ENCODE data around the gene ADAMTS18.

Gene ADAMTS18

DNA sequence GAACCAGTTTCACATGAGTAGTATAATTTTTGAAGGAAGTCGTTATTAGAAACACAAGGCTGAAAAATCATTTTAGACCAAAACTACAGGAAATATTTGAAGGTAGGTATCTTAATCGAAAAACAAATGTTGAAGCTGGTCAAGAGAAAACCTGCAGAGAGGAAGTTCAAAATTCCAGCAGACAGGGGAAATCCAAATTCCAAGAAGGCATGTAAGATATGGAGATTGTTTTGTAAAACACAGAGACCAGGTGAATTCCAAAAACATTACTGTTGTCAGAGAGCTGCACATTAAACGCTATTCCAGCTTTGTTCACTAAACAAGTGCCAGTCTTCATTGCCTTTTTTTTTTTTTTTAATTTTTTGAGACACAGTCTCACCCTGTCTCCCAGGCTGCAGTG is 38.4 kb downstream of the ADAMTS18 start:
- Histone ChIP-seq H3K4me3 (ENCODE audit: low read length) (no peak overlapping the region), H2AFZ (ENCODE audit: low read depth, low read length) (no peak overlapping the region), H3K27ac (ENCODE audit: low read length) (no peak overlapping the region), H3K27me3 (ENCODE audit: low read depth, low read length) (peaks cover 27% of the 10 kb centered on the region), H3K4me1 (ENCODE audit: low read length) (no peaks in the 10 kb centered on the region), H3K79me2 (ENCODE audit: low read length) (no peaks in the 10 kb centered on the region), H3K4me2 (ENCODE audit: low read length) (no peak overlapping the region), H3K9ac (ENCODE audit: low read length) (no peak overlapping the region), H3K36me3 (replicated peaks; ENCODE audit: low read depth, low read length) (no peaks in the 10 kb centered on the region), H3K9me3 (ENCODE audit: insufficient read depth, low read length) (no peaks in the 10 kb centered on the region), H4K20me1 (ENCODE audit: insufficient read depth, low read length) (no peaks in the 10 kb centered on the region)
- TF ChIP-seq, protein P1, sequence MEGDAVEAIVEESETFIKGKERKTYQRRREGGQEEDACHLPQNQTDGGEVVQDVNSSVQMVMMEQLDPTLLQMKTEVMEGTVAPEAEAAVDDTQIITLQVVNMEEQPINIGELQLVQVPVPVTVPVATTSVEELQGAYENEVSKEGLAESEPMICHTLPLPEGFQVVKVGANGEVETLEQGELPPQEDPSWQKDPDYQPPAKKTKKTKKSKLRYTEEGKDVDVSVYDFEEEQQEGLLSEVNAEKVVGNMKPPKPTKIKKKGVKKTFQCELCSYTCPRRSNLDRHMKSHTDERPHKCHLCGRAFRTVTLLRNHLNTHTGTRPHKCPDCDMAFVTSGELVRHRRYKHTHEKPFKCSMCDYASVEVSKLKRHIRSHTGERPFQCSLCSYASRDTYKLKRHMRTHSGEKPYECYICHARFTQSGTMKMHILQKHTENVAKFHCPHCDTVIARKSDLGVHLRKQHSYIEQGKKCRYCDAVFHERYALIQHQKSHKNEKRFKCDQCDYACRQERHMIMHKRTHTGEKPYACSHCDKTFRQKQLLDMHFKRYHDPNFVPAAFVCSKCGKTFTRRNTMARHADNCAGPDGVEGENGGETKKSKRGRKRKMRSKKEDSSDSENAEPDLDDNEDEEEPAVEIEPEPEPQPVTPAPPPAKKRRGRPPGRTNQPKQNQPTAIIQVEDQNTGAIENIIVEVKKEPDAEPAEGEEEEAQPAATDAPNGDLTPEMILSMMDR (IDR thresholded peaks at IDR 0.05; ENCODE audit: low read depth, low read length), result no peak
- TF ChIP-seq EZH2phosphoT487 (IDR thresholded peaks at IDR 0.05; ENCODE audit: low read depth), result no peak

DNA sequence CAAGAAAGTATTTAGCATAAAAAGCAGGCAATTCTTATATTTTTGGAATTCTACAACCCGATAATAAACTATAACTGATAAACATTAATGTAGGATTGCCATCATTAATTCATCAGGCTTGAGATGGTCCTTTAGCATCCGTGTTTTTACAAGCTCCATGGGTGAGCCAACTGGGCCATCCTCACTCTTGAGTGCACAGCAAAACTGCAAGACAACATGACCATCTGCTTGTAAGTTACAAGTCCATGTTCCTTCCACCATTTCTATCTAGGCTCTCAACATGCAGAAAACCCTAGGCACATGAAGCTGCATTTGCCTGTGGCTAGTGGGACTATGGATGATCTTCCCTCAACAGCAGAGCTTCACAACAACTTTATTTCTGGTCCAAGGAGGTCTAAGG is 40.1 kb downstream of the ADAMTS18 start:
- Histone ChIP-seq H4K20me1 (ENCODE audit: insufficient read depth, low read length) (no peaks in the 10 kb centered on the region), H3K27ac (ENCODE audit: low read length) (no peak overlapping the region), H3K4me1 (ENCODE audit: low read length) (no peaks in the 10 kb centered on the region), H3K79me2 (ENCODE audit: low read length) (no peaks in the 10 kb centered on the region), H3K9ac (ENCODE audit: low read length) (no peak overlapping the region), H3K4me2 (ENCODE audit: low read length) (no peak overlapping the region), H3K27me3 (ENCODE audit: low read depth, low read length) (peaks cover 23% of the 10 kb centered on the region), H3K36me3 (replicated peaks; ENCODE audit: low read depth, low read length) (no peaks in the 10 kb centered on the region), H3K4me3 (ENCODE audit: low read length) (no peak overlapping the region), H3K9me3 (ENCODE audit: insufficient read depth, low read length) (no peaks in the 10 kb centered on the region), H2AFZ (ENCODE audit: low read depth, low read length) (no peak overlapping the region)
- TF ChIP-seq EZH2phosphoT487 (IDR thresholded peaks at IDR 0.05; ENCODE audit: low read depth), result no peak
- TF ChIP-seq, protein P1 (IDR thresholded peaks at IDR 0.05; ENCODE audit: low read depth, low read length), result no peak

DNA sequence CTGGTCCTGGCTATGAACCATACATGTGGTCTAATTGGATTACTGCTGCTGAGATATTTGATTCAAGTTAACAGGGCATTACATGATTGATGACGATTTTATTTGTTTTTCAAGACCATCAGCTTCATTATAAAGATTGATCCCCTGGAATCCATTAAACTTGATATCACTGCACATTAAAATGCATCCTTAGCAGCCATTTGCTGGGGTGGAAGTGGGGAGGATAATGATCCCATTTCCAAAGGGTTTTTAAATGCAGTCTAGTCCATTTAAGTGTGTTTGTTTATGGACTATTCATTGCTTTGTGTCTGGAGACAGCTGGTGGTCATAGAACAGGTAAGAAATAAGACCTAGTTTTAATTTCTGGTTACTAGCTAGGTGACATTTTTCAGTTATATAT is 40.9 kb downstream of the ADAMTS18 start:
- Histone ChIP-seq H3K4me1 (ENCODE audit: low read length) (no peaks in the 10 kb centered on the region), H4K20me1 (ENCODE audit: insufficient read depth, low read length) (no peaks in the 10 kb centered on the region), H3K4me3 (ENCODE audit: low read length) (no peak overlapping the region), H3K9me3 (ENCODE audit: insufficient read depth, low read length) (no peaks in the 10 kb centered on the region), H3K27ac (ENCODE audit: low read length) (no peak overlapping the region), H3K36me3 (replicated peaks; ENCODE audit: low read depth, low read length) (no peaks in the 10 kb centered on the region), H3K9ac (ENCODE audit: low read length) (no peak overlapping the region), H2AFZ (ENCODE audit: low read depth, low read length) (no peak overlapping the region), H3K79me2 (ENCODE audit: low read length) (no peaks in the 10 kb centered on the region), H3K27me3 (ENCODE audit: low read depth, low read length) (peaks cover 22% of the 10 kb centered on the region), H3K4me2 (ENCODE audit: low read length) (no peak overlapping the region)
- TF ChIP-seq EZH2phosphoT487 (IDR thresholded peaks at IDR 0.05; ENCODE audit: low read depth), result no peak
- TF ChIP-seq, protein P1 (IDR thresholded peaks at IDR 0.05; ENCODE audit: low read depth, low read length), result no peak

DNA sequence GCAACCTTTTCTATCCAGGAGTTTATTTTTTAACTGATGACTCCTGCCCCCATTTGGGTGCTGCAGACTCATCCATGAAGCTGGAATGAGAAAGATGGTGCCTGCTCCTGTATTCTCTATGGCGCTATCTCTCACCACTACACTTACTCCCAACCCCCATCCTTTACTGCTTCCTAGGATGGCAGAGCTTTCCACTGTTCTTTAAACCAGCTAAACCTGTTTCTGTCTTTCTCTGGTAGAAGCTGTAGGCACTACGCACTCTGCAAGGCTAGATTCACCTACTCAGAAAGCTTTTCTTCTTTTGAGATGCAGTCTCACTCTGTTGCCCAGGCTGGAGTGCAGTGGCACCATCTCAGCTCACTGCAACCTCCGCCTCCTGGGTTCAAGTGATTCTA is 47.0 kb downstream of the ADAMTS18 start:
- Histone ChIP-seq H2AFZ (ENCODE audit: low read depth, low read length) (no peak overlapping the region), H3K4me1 (ENCODE audit: low read length) (no peaks in the 10 kb centered on the region), H3K36me3 (replicated peaks; ENCODE audit: low read depth, low read length) (no peaks in the 10 kb centered on the region), H3K9ac (ENCODE audit: low read length) (no peak overlapping the region), H4K20me1 (ENCODE audit: insufficient read depth, low read length) (no peaks in the 10 kb centered on the region), H3K27ac (ENCODE audit: low read length) (no peak overlapping the region), H3K9me3 (ENCODE audit: insufficient read depth, low read length) (no peaks in the 10 kb centered on the region), H3K4me3 (ENCODE audit: low read length) (no peak overlapping the region), H3K4me2 (ENCODE audit: low read length) (no peak overlapping the region), H3K27me3 (ENCODE audit: low read depth, low read length) (peaks cover 10% of the 10 kb centered on the region; the same call in 1 of the 2 replicates), H3K79me2 (ENCODE audit: low read length) (no peaks in the 10 kb centered on the region)
- TF ChIP-seq, protein P1 (IDR thresholded peaks at IDR 0.05; ENCODE audit: low read depth, low read length), result no peak
- TF ChIP-seq EZH2phosphoT487 (IDR thresholded peaks at IDR 0.05; ENCODE audit: low read depth), result no peak
